GM10248 (cell line): ENCODE data around the gene AIF1L.
"Not testable (repeated sequence)": the region's sequence is repeated elsewhere in the genome, so short reads cannot be mapped to it uniquely, and the experiment has no call there.

Source experiments
- CTCF ChIA-PET: fragments of 300-600 bp; sonication (Branson Sonifier 250); formaldehyde crosslinking; extraction: SDS; loops from one replicate; lab custom pipeline; 2021; ENCODE audit warnings: antibody characterized with exemption; lab: Yijun Ruan, JAX
- POLR2A ChIA-PET: fragments of 350-650 bp; sonication (Branson Sonifier 250); formaldehyde crosslinking; extraction: SDS; loops from one replicate; lab custom pipeline; 2020; ENCODE audit warnings: antibody characterized with exemption; lab: Yijun Ruan, JAX
- DNase-seq: peaks from one replicate; pipeline ENCODE4 v3.0.0; 2012; ENCODE audit errors: extremely low spot score
- CTCF ChIP-seq: IDR thresholded peaks from 2 replicates; pipeline ENCODE4 v1.5.1; 2012; ENCODE audit warnings: mild to moderate bottlenecking, low read depth; ENCODE audit errors: extremely low read depth, missing control alignments, control extremely low read depth

The AIF1L gene

GRCh38 chr9:131153595-131153994 is 57.3 kb downstream of the AIF1L start:
- TF ChIP-seq CTCF, result no peak
- POLR2A ChIA-PET, result no interaction called here

GRCh38 chr9:131158673-131159072 is 62.3 kb downstream of the AIF1L start:
- CTCF ChIA-PET, result interaction anchor here (2.0 kb wide), 1 partner anchor 20 kb away, joined by 9 read pairs; no protein-coding TSS in a partner anchor
- DNase-seq, POLR2A ChIA-PET: not testable (repeated sequence)

More at GRCh38 chr9:131153595-131153994, 57.3 kb downstream of the AIF1L start:
- CTCF ChIA-PET, result no interaction called here
- no peak for DNase-seq

GRCh38 chr9:131160416-131161112 is 64.2 kb downstream of the AIF1L start:
- ChIA-PET POLR2A (no interaction called here), CTCF (interaction anchor here (1.1 to 2.1 kb wide), 5 partner anchors 17 to 320 kb away, joined by 3 to 8 read pairs (median 3); no protein-coding TSS in a partner anchor)
- DNase-seq, result no peak
- TF ChIP-seq CTCF, result no peak

GRCh38 chr9:131161585-131161984 is 65.3 kb downstream of the AIF1L start:
- no peak for DNase-seq
- TF ChIP-seq CTCF, result no peak
- ChIA-PET POLR2A (no interaction called here), CTCF (interaction anchor here (1.0 to 1.8 kb wide), 5 partner anchors 14 to 319 kb away, joined by 3 to 6 read pairs (median 4); no protein-coding TSS in a partner anchor)

- CTCF ChIA-PET, result interaction anchor here (1.0 to 1.5 kb wide), 4 partner anchors 15 to 173 kb away, joined by 3 to 6 read pairs (median 4); no protein-coding TSS in a partner anchor
- no peak for TF ChIP-seq CTCF
- DNase-seq, result no peak
- POLR2A ChIA-PET, result no interaction called here
Measured at GRCh38 chr9:131162886-131163285, 66.6 kb downstream of the AIF1L start.

- ChIA-PET CTCF (interaction anchor here (4.6 kb wide), 1 partner anchor 11 kb away, joined by 23 read pairs; no protein-coding TSS in a partner anchor), POLR2A (no interaction called here)
- DNase-seq, result no peak
- TF ChIP-seq CTCF, result no peak
Measured at GRCh38 chr9:131165523-131165922, 69.2 kb downstream of the AIF1L start.

- DNase-seq, result no peak
- CTCF ChIA-PET, result interaction anchor here (1.0 to 4.6 kb wide), 6 partner anchors 10 to 169 kb away, joined by 3 to 23 read pairs (median 6); no protein-coding TSS in a partner anchor
- POLR2A ChIA-PET, result no interaction called here
- no peak for TF ChIP-seq CTCF
Measured at GRCh38 chr9:131167146-131167692, 70.9 kb downstream of the AIF1L start.
